Mesothelial cell of epicardium (in vitro differentiated cells): ENCODE measurements around the gene AGBL1. TPM values are rescaled to one million over a fixed set of nuclear protein-coding genes. Genes with fewer than 3 reads are reported as not detected.

Experiments
- DNase-seq, 2 experiments: peaks; one replicate each; pipeline ENCODE4 v3.0.0; 2021; ENCODE audit warnings: low spot score in 2 of 2; ENCODE audit not compliant: unreplicated experiment in 2 of 2
- H3K27ac Mint-ChIP-seq: 2 replicates; pipeline ENCODE4 v1.8.0; 2021; ENCODE audit warnings: mixed read lengths
- H3K27me3 Mint-ChIP-seq: 2 replicates; pipeline ENCODE4 v1.8.0; 2021; ENCODE audit warnings: low read depth, mixed read lengths
- H3K36me3 Mint-ChIP-seq: 2 replicates; pipeline ENCODE4 v1.8.0; 2021; ENCODE audit warnings: mixed read lengths
- H3K4me1 Mint-ChIP-seq: 2 replicates; pipeline ENCODE4 v1.8.0; 2021; ENCODE audit warnings: mixed read lengths
- H3K4me3 Mint-ChIP-seq: 2 replicates; pipeline ENCODE4 v1.8.0; 2021; ENCODE audit warnings: mild to moderate bottlenecking, moderate library complexity, mixed read lengths
- H3K9me3 Mint-ChIP-seq: 2 replicates; pipeline ENCODE4 v1.8.0; 2021; ENCODE audit warnings: mixed read lengths
- CTCF ChIP-seq: fragments of 200-600 bp; sonication (generic); IDR thresholded peaks from one replicate; pipeline ENCODE4 v1.5.0; 2021; ENCODE audit warnings: antibody characterized with exemption; ENCODE audit not compliant: unreplicated experiment
- total RNA-seq: library from RNA; stranded (reverse); gene quantifications from 3 replicates; pipeline ENCODE4 v1.2.1, GENCODE V29; 2021

AGBL1 gene
- total RNA-seq, 1 donor from 2014 or later, result not detected

DNA sequence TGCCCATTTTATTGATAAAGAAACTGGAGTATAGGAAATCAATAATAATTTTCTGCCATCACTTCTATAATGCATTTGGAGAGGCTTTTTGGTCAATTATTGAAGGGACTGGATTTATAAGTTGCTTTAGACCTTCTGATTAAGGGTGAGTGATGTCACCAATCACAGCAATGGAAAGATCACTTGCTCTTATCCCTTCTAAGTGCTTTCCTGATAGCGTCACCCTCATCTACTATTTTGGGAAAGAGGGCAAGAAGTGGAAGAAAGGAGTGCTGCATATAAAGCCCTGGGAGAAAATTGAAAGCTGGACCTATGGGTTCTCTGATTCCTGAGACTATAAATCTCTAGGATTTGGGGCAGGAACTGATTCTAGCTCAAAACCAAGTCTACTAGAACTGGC, 771.3 kb downstream of the AGBL1 start:
- Mint-ChIP-seq H3K4me3 (no peak overlapping the region), H3K27me3 (peaks cover 22% of the 10 kb centered on the region), H3K4me1 (peaks cover 20% of the 10 kb centered on the region), H3K9me3 (peaks cover 12% of the 10 kb centered on the region), H3K36me3 (no peaks in the 10 kb centered on the region), H3K27ac (no peak overlapping the region)
- DNase-seq, result no peak
- TF ChIP-seq CTCF, result no peak

- peaks cover 22% of the 10 kb centered on the region for H3K27me3 Mint-ChIP-seq
- H3K4me1 Mint-ChIP-seq, result peaks cover 25% of the 10 kb centered on the region
- H3K4me3 Mint-ChIP-seq, result no peak overlapping the region
- no peak overlapping the region for H3K27ac Mint-ChIP-seq
- DNase-seq, result no peak
- no peak for TF ChIP-seq CTCF
- no peaks in the 10 kb centered on the region for H3K36me3 Mint-ChIP-seq
- H3K9me3 Mint-ChIP-seq, result no peaks in the 10 kb centered on the region
These were observed 773.1 kb downstream of the AGBL1 start for GRCh38 chr15:86852741-86853140.

- Mint-ChIP-seq H3K27me3 (peaks cover 20% of the 10 kb centered on the region), H3K9me3 (no peaks in the 10 kb centered on the region), H3K4me1 (peaks cover 28% of the 10 kb centered on the region), H3K27ac (no peak overlapping the region), H3K4me3 (no peak overlapping the region), H3K36me3 (no peaks in the 10 kb centered on the region)
- DNase-seq, result no peak
- TF ChIP-seq CTCF, result no peak
These were observed 774.5 kb downstream of the AGBL1 start for GRCh38 chr15:86854176-86854575.

GRCh38 chr15:86855307-86856291, 775.9 kb downstream of the AGBL1 start:
- H3K27me3 Mint-ChIP-seq, result peaks cover 13% of the 10 kb centered on the region
- H3K4me1 Mint-ChIP-seq, result peaks cover 28% of the 10 kb centered on the region
- no peak for TF ChIP-seq CTCF
- no peak overlapping the region for H3K4me3 Mint-ChIP-seq
- DNase-seq, result no peak
- no peak overlapping the region for H3K27ac Mint-ChIP-seq
- H3K9me3 Mint-ChIP-seq, result no peaks in the 10 kb centered on the region
- H3K36me3 Mint-ChIP-seq, result no peaks in the 10 kb centered on the region

- no peak for DNase-seq
- TF ChIP-seq CTCF, result no peak
- peaks cover 7% of the 10 kb centered on the region for H3K27me3 Mint-ChIP-seq
- H3K4me3 Mint-ChIP-seq, result no peak overlapping the region
- no peaks in the 10 kb centered on the region for H3K36me3 Mint-ChIP-seq
- H3K9me3 Mint-ChIP-seq, result no peaks in the 10 kb centered on the region
- H3K4me1 Mint-ChIP-seq, result peaks cover 28% of the 10 kb centered on the region
- H3K27ac Mint-ChIP-seq, result no peak overlapping the region
These were observed 778.0 kb downstream of the AGBL1 start for GRCh38 chr15:86857701-86858100.
